Measurements from ENCODE around the gene UBTD1. TPM values are rescaled to one million over a fixed set of nuclear protein-coding genes. Genes with fewer than 3 reads are reported as not detected.

UBTD1 gene
- total RNA-seq, 4 donors from 2014 or later, result 0.40 to 4.1 (median 3.2) TPM

DNA sequence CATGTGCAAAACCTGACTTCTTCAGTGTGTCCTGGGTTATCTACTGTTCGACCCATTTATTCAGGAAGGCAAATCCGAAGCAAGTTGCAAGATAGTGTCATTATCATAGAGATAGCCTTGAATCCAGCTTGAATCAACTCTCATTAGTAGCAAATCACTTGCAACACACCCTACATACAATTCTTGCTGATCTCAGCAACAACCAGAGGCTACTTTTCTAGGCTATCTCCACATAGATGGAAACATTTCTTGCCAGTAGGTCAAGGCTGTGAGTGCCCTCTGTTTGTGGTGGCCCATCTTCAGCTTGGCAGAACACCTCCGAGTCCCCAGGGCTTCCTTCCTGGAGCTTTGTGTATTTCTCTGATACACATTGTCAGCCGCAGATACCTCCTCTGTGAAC, 12.0 kb downstream of the UBTD1 start:
- intact Hi-C loops (cut with DNase I; ENCODE audit: low total_unique reads), result no loop called here
- no peaks in the 10 kb centered on the region for H3K4me1 ChIP-seq
- H3K36me3 ChIP-seq, result no peaks in the 10 kb centered on the region
- in situ Hi-C loops (cut with MboI; ENCODE audit: low pct_ligation_motif_present in 1 of 4, low pct_unique_long_range_greater_than_20kb in 1 of 4, low sequenced_read_pairs in 3 of 4), result no loop called here
- no peak overlapping the region for H3K4me3 ChIP-seq
- no peaks in the 10 kb centered on the region for H3K9me3 ChIP-seq
- no peak for DNase-seq
- H3K27ac ChIP-seq, result no peak overlapping the region
- WGBS, 2 donors (ENCODE audit: low coverage in 1 of 2), result 89% methylated on average over 4 of the region's 4 CpGs; no CpG with 5 or more reads in 1 of the 2 donors
- TF ChIP-seq POLR2A (IDR thresholded peaks at IDR 0.05) (no peak), POLR2AphosphoS5 (IDR thresholded peaks at IDR 0.05) (no peak), EP300 (IDR thresholded peaks at IDR 0.05; ENCODE audit: low read depth) (no peak)
- TF ChIP-seq, protein P1, sequence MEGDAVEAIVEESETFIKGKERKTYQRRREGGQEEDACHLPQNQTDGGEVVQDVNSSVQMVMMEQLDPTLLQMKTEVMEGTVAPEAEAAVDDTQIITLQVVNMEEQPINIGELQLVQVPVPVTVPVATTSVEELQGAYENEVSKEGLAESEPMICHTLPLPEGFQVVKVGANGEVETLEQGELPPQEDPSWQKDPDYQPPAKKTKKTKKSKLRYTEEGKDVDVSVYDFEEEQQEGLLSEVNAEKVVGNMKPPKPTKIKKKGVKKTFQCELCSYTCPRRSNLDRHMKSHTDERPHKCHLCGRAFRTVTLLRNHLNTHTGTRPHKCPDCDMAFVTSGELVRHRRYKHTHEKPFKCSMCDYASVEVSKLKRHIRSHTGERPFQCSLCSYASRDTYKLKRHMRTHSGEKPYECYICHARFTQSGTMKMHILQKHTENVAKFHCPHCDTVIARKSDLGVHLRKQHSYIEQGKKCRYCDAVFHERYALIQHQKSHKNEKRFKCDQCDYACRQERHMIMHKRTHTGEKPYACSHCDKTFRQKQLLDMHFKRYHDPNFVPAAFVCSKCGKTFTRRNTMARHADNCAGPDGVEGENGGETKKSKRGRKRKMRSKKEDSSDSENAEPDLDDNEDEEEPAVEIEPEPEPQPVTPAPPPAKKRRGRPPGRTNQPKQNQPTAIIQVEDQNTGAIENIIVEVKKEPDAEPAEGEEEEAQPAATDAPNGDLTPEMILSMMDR (IDR thresholded peaks at IDR 0.05), result no peak
- no peaks in the 10 kb centered on the region for H3K27me3 ChIP-seq

DNA sequence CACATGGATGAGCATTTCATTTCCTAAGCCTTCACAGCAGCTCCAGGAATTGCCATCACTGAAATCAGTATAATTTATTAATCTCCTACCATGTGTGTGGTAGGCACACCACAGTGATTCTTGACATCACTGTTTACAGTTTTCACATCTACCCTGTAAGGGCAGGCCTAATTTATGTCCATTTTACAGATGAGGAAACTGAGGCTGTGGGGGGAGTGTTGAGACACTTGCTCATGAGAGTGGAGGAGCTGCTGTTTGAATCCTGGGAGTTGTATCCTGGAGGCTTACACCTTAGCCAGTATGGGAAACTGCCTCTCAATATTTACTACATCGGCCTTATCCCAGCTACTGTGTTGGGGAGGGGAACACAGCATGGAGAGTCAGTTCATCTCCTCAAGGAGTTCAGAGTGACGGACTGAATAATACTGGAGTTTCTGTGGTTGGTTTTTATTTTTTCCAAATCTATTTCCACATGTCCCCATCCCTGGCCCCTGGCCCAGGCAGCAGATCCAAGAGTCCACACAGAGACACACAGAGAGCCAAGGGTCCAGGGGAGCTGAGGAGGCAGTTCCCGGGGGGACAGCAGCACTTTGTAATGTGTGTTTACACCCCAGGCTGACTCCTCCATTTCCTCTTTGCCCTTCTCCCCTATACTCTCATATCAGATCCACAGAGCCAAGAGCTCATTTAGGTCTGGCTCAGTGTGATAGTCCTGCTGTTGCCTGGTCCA, 13.2 kb downstream of the UBTD1 start:
- Histone ChIP-seq H3K27me3 (no peaks in the 10 kb centered on the region), H3K27ac (no peak overlapping the region), H3K9me3 (no peaks in the 10 kb centered on the region), H3K4me1 (no peaks in the 10 kb centered on the region), H3K36me3 (no peaks in the 10 kb centered on the region), H3K4me3 (no peak overlapping the region)
- in situ Hi-C loops (cut with MboI; ENCODE audit: low pct_ligation_motif_present in 1 of 4, low pct_unique_long_range_greater_than_20kb in 1 of 4, low sequenced_read_pairs in 3 of 4) (no loop called here), intact Hi-C loops (cut with DNase I; ENCODE audit: low total_unique reads) (no loop called here)
- 54 to 64% methylated on average over 3 of the region's 3 CpGs for WGBS, 2 donors (ENCODE audit: low coverage in 1 of 2)
- no peak for DNase-seq
- no peak for TF ChIP-seq POLR2AphosphoS5 (IDR thresholded peaks at IDR 0.05)
- TF ChIP-seq, protein P1 (IDR thresholded peaks at IDR 0.05), result no peak
- TF ChIP-seq POLR2A (IDR thresholded peaks at IDR 0.05), result no peak
- no peak for TF ChIP-seq EP300 (IDR thresholded peaks at IDR 0.05; ENCODE audit: low read depth)

DNA sequence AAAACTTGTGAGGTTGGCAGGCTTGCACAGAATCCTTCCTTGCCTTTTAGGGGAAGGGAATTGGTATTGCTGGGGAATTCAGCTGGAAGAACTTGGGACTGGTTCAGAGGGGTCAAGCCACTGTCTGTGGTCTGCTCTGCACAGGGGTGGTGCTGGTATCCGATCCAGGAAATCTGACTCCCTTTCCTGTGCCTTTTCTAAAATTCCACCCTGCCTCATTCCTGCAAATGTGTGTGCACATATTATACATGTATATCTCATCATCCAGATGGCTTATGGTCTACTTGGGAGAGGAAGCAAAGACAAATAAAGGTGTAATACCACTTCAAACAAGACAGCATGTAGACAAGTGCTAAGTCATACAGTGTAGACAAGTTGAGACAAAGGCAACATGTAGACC, 14.3 kb downstream of the UBTD1 start:
- Histone ChIP-seq H3K27ac (no peak overlapping the region), H3K9me3 (no peaks in the 10 kb centered on the region), H3K36me3 (no peaks in the 10 kb centered on the region), H3K4me1 (peaks cover 0 to 4% (median 0%) of the 10 kb centered on the region in 4 donors), H3K4me3 (no peak overlapping the region), H3K27me3 (no peaks in the 10 kb centered on the region)
- TF ChIP-seq POLR2AphosphoS5 (IDR thresholded peaks at IDR 0.05), result no peak
- TF ChIP-seq POLR2A (IDR thresholded peaks at IDR 0.05), result no peak
- TF ChIP-seq EP300 (IDR thresholded peaks at IDR 0.05; ENCODE audit: low read depth), result no peak
- TF ChIP-seq, protein P1 (IDR thresholded peaks at IDR 0.05), result no peak
- intact Hi-C loops (cut with DNase I; ENCODE audit: low total_unique reads) (no loop called here), in situ Hi-C loops (cut with MboI; ENCODE audit: low pct_ligation_motif_present in 1 of 4, low pct_unique_long_range_greater_than_20kb in 1 of 4, low sequenced_read_pairs in 3 of 4) (no loop called here)
- 75% methylated on average over 1 of the region's 1 CpG for WGBS, 2 donors (ENCODE audit: low coverage in 1 of 2)
- no peak for DNase-seq

DNA sequence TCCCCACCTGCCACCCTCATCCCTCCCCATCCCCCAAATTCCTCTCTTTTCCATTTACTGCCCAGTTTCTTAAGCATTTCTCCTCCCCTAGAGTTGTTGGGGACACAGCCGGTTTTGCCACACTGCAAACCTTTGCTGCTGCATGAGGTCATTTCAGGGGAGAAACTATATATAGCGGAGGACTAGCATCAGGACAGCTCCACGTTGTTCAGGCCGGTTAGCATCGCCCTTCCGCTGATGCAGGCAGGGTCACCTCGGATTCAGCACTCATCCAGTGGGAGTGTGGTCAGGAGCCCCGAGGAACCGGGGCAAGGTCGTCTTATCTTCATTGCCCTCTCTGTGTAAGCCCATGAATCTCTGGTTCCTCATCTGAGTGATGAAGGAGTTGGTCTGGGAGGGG, 15.6 kb downstream of the UBTD1 start:
- H3K9me3 ChIP-seq, result no peaks in the 10 kb centered on the region
- no peaks in the 10 kb centered on the region for H3K36me3 ChIP-seq
- TF ChIP-seq, protein P1 (IDR thresholded peaks at IDR 0.05), result no peak
- TF ChIP-seq EP300 (IDR thresholded peaks at IDR 0.05; ENCODE audit: low read depth) (no peak), POLR2AphosphoS5 (IDR thresholded peaks at IDR 0.05) (no peak), POLR2A (IDR thresholded peaks at IDR 0.05) (no peak)
- DNase-seq, result no peak
- no peak overlapping the region for H3K27ac ChIP-seq
- peaks cover 0 to 9% (median 0%) of the 10 kb centered on the region in 4 donors for H3K4me1 ChIP-seq
- no peak overlapping the region for H3K4me3 ChIP-seq
- 70 to 71% methylated on average over 1 to 10 of the region's 10 CpGs for WGBS, 2 donors (ENCODE audit: low coverage in 1 of 2)
- intact Hi-C loops (cut with DNase I; ENCODE audit: low total_unique reads), result no loop called here
- H3K27me3 ChIP-seq, result no peaks in the 10 kb centered on the region
- in situ Hi-C loops (cut with MboI; ENCODE audit: low pct_ligation_motif_present in 1 of 4, low pct_unique_long_range_greater_than_20kb in 1 of 4, low sequenced_read_pairs in 3 of 4), result no loop called here

Measured in transverse colon (tissue), 4 donors.